ENCODE measurements around the gene BLID. TPM values are rescaled to one million over a fixed set of nuclear protein-coding genes. Genes with fewer than 3 reads are reported as not detected.

BLID gene
- total and polyA plus RNA-seq, 9 donors, result 1.2 TPM; not detected in 8

GRCh38 chr11:122140500-122140899 is 24.5 kb upstream of the BLID start:
- Histone ChIP-seq H3K27me3 (ENCODE audit: control insufficient read depth, insufficient read depth, low read length) (no peaks in the 10 kb centered on the region), H3K27ac (ENCODE audit: low read length) (no peak overlapping the region), H3K9me3 (replicated peaks; ENCODE audit: control insufficient read depth, low read depth, low read length) (no peaks in the 10 kb centered on the region), H3K4me3 (ENCODE audit: low read length) (no peak overlapping the region), H3K36me3 (ENCODE audit: control insufficient read depth, insufficient read depth, low read length) (no peaks in the 10 kb centered on the region), H3K4me1 (ENCODE audit: control insufficient read depth, insufficient read depth, low read length) (no peaks in the 10 kb centered on the region)
- DNase-seq, result no peak
- no CpG with 5 or more reads among the region's 2 CpGs for WGBS (ENCODE audit: insufficient coverage)

GRCh38 chr11:122139595-122139866 is 23.5 kb upstream of the BLID start:
- Histone ChIP-seq H3K27me3 (ENCODE audit: control insufficient read depth, insufficient read depth, low read length) (no peaks in the 10 kb centered on the region), H3K4me1 (ENCODE audit: control insufficient read depth, insufficient read depth, low read length) (no peaks in the 10 kb centered on the region), H3K36me3 (ENCODE audit: control insufficient read depth, insufficient read depth, low read length) (no peaks in the 10 kb centered on the region), H3K9me3 (replicated peaks; ENCODE audit: control insufficient read depth, low read depth, low read length) (no peaks in the 10 kb centered on the region), H3K27ac (ENCODE audit: low read length) (no peak overlapping the region), H3K4me3 (ENCODE audit: low read length) (no peak overlapping the region)
- no CpG with 5 or more reads among the region's 1 CpG for WGBS (ENCODE audit: insufficient coverage)
- no peak for DNase-seq

- no CpG with 5 or more reads among the region's 5 CpGs for WGBS (ENCODE audit: insufficient coverage)
These were observed 23.0 kb upstream of the BLID start for GRCh38 chr11:122138744-122139594.

GRCh38 chr11:122137078-122137793 is 21.2 kb upstream of the BLID start:
- DNase-seq, result peak; percentile 85
- WGBS (ENCODE audit: insufficient coverage), result no CpG with 5 or more reads among the region's 2 CpGs
- Histone ChIP-seq H3K9me3 (replicated peaks; ENCODE audit: control insufficient read depth, low read depth, low read length) (no peaks in the 10 kb centered on the region), H3K27me3 (ENCODE audit: control insufficient read depth, insufficient read depth, low read length) (no peaks in the 10 kb centered on the region), H3K27ac (ENCODE audit: low read length) (peak overlapping the region; percentile 32), H3K36me3 (ENCODE audit: control insufficient read depth, insufficient read depth, low read length) (no peaks in the 10 kb centered on the region), H3K4me1 (ENCODE audit: control insufficient read depth, insufficient read depth, low read length) (no peaks in the 10 kb centered on the region), H3K4me3 (ENCODE audit: low read length) (no peak overlapping the region)

More at GRCh38 chr11:122138744-122139594, 23.0 kb upstream of the BLID start:
- Histone ChIP-seq H3K36me3 (ENCODE audit: control insufficient read depth, insufficient read depth, low read length) (no peaks in the 10 kb centered on the region), H3K4me3 (ENCODE audit: low read length) (no peak overlapping the region), H3K4me1 (ENCODE audit: control insufficient read depth, insufficient read depth, low read length) (no peaks in the 10 kb centered on the region), H3K27me3 (ENCODE audit: control insufficient read depth, insufficient read depth, low read length) (no peaks in the 10 kb centered on the region), H3K27ac (ENCODE audit: low read length) (no peak overlapping the region), H3K9me3 (replicated peaks; ENCODE audit: control insufficient read depth, low read depth, low read length) (no peaks in the 10 kb centered on the region)
- no peak for DNase-seq

GRCh38 chr11:122131126-122131525 is 15.1 kb upstream of the BLID start:
- Histone ChIP-seq H3K4me3 (ENCODE audit: low read length) (no peak overlapping the region), H3K36me3 (ENCODE audit: control insufficient read depth, insufficient read depth, low read length) (no peaks in the 10 kb centered on the region), H3K27me3 (ENCODE audit: control insufficient read depth, insufficient read depth, low read length) (no peaks in the 10 kb centered on the region), H3K9me3 (replicated peaks; ENCODE audit: control insufficient read depth, low read depth, low read length) (no peaks in the 10 kb centered on the region), H3K27ac (ENCODE audit: low read length) (no peak overlapping the region), H3K4me1 (ENCODE audit: control insufficient read depth, insufficient read depth, low read length) (no peaks in the 10 kb centered on the region)
- DNase-seq, result no peak
- WGBS (ENCODE audit: insufficient coverage), result no CpG with 5 or more reads among the region's 2 CpGs

GRCh38 chr11:122128146-122128545 is 12.1 kb upstream of the BLID start:
- no peak overlapping the region for H3K27ac ChIP-seq (ENCODE audit: low read length)
- WGBS (ENCODE audit: insufficient coverage), result 77% methylated on average over 4 of the region's 5 CpGs
- no peak overlapping the region for H3K4me3 ChIP-seq (ENCODE audit: low read length)
- H3K9me3 ChIP-seq (replicated peaks; ENCODE audit: control insufficient read depth, low read depth, low read length), result no peaks in the 10 kb centered on the region
- DNase-seq, result no peak
- H3K36me3 ChIP-seq (ENCODE audit: control insufficient read depth, insufficient read depth, low read length), result no peaks in the 10 kb centered on the region
- H3K4me1 ChIP-seq (ENCODE audit: control insufficient read depth, insufficient read depth, low read length), result no peaks in the 10 kb centered on the region
- H3K27me3 ChIP-seq (ENCODE audit: control insufficient read depth, insufficient read depth, low read length), result no peaks in the 10 kb centered on the region

GRCh38 chr11:122127020-122127419 is 11.0 kb upstream of the BLID start:
- no CpG with 5 or more reads among the region's 1 CpG for WGBS (ENCODE audit: insufficient coverage)
- H3K36me3 ChIP-seq (ENCODE audit: control insufficient read depth, insufficient read depth, low read length), result no peaks in the 10 kb centered on the region
- H3K9me3 ChIP-seq (replicated peaks; ENCODE audit: control insufficient read depth, low read depth, low read length), result no peaks in the 10 kb centered on the region
- H3K27me3 ChIP-seq (ENCODE audit: control insufficient read depth, insufficient read depth, low read length), result no peaks in the 10 kb centered on the region
- no peak for DNase-seq
- no peak overlapping the region for H3K27ac ChIP-seq (ENCODE audit: low read length)
- no peaks in the 10 kb centered on the region for H3K4me1 ChIP-seq (ENCODE audit: control insufficient read depth, insufficient read depth, low read length)
- no peak overlapping the region for H3K4me3 ChIP-seq (ENCODE audit: low read length)

GRCh38 chr11:122126024-122126688 is 10.1 kb upstream of the BLID start:
- Histone ChIP-seq H3K36me3 (ENCODE audit: control insufficient read depth, insufficient read depth, low read length) (no peaks in the 10 kb centered on the region), H3K27me3 (ENCODE audit: control insufficient read depth, insufficient read depth, low read length) (no peaks in the 10 kb centered on the region), H3K9me3 (replicated peaks; ENCODE audit: control insufficient read depth, low read depth, low read length) (no peaks in the 10 kb centered on the region), H3K27ac (ENCODE audit: low read length) (no peak overlapping the region), H3K4me3 (ENCODE audit: low read length) (no peak overlapping the region), H3K4me1 (ENCODE audit: control insufficient read depth, insufficient read depth, low read length) (no peaks in the 10 kb centered on the region)
- WGBS (ENCODE audit: insufficient coverage), result no CpG with 5 or more reads among the region's 4 CpGs
- DNase-seq, result peak; percentile 14

- Histone ChIP-seq H3K4me1 (ENCODE audit: control insufficient read depth, insufficient read depth, low read length) (no peaks in the 10 kb centered on the region), H3K27ac (ENCODE audit: low read length) (no peak overlapping the region), H3K4me3 (ENCODE audit: low read length) (no peak overlapping the region), H3K27me3 (ENCODE audit: control insufficient read depth, insufficient read depth, low read length) (no peaks in the 10 kb centered on the region), H3K36me3 (ENCODE audit: control insufficient read depth, insufficient read depth, low read length) (no peaks in the 10 kb centered on the region), H3K9me3 (replicated peaks; ENCODE audit: control insufficient read depth, low read depth, low read length) (no peaks in the 10 kb centered on the region)
- 93% methylated on average over 2 of the region's 3 CpGs for WGBS (ENCODE audit: insufficient coverage)
- no peak for DNase-seq
These were observed 7.4 kb upstream of the BLID start for GRCh38 chr11:122123263-122123929.

GRCh38 chr11:122122179-122122578 is 6.2 kb upstream of the BLID start:
- Histone ChIP-seq H3K27me3 (ENCODE audit: control insufficient read depth, insufficient read depth, low read length) (no peaks in the 10 kb centered on the region), H3K27ac (ENCODE audit: low read length) (no peak overlapping the region), H3K9me3 (replicated peaks; ENCODE audit: control insufficient read depth, low read depth, low read length) (no peaks in the 10 kb centered on the region), H3K4me3 (ENCODE audit: low read length) (no peak overlapping the region), H3K4me1 (ENCODE audit: control insufficient read depth, insufficient read depth, low read length) (no peaks in the 10 kb centered on the region), H3K36me3 (ENCODE audit: control insufficient read depth, insufficient read depth, low read length) (no peaks in the 10 kb centered on the region)
- DNase-seq, result no peak
- no CpG with 5 or more reads among the region's 2 CpGs for WGBS (ENCODE audit: insufficient coverage)

All from muscle of leg (tissue), 11 donors.